Fibroblast of skin of abdomen (primary cell): ENCODE data around the gene ASPSCR1. TPM values are rescaled to one million over a fixed set of nuclear protein-coding genes. Genes with fewer than 3 reads are reported as not detected.

Source experiments
- DNase-seq: peaks from one replicate; pipeline ENCODE4 v3.0.0-alpha.2; 2013
- polyA plus RNA-seq, 2 experiments: library from polyadenylated mRNA; unstranded; fragments of 120-200 nt; gene quantifications; one replicate each; pipeline ENCODE4 v1.2.1, GENCODE V29; 2013; ENCODE audit not compliant: insufficient read length in 2 of 2

ASPSCR1 gene, protein sequence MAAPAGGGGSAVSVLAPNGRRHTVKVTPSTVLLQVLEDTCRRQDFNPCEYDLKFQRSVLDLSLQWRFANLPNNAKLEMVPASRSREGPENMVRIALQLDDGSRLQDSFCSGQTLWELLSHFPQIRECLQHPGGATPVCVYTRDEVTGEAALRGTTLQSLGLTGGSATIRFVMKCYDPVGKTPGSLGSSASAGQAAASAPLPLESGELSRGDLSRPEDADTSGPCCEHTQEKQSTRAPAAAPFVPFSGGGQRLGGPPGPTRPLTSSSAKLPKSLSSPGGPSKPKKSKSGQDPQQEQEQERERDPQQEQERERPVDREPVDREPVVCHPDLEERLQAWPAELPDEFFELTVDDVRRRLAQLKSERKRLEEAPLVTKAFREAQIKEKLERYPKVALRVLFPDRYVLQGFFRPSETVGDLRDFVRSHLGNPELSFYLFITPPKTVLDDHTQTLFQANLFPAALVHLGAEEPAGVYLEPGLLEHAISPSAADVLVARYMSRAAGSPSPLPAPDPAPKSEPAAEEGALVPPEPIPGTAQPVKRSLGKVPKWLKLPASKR
- polyA plus RNA-seq (2013, experiment 1 of 2; ENCODE audit: insufficient read length), result 27.0 TPM
- 32.1 TPM for polyA plus RNA-seq (2013, experiment 2 of 2; ENCODE audit: insufficient read length)

- peak; percentile 92 for DNase-seq
Observed at GRCh38 chr17:81977211-81977808, at the start of gene ASPSCR1. Gene ASPSCR1, plus strand, starts transcription at chr17:81977629. Its CDS starts 18 bp downstream, at chr17:81977647.

- peak; percentile 94 for DNase-seq
Observed at GRCh38 chr17:81927653-81928543, 49.5 kb upstream of the ASPSCR1 start, which contains the start of gene MAFG. Gene MAFG, minus strand, starts transcription at chr17:81927735. Its CDS starts 4,550 bp downstream, at chr17:81923185.

DNA sequence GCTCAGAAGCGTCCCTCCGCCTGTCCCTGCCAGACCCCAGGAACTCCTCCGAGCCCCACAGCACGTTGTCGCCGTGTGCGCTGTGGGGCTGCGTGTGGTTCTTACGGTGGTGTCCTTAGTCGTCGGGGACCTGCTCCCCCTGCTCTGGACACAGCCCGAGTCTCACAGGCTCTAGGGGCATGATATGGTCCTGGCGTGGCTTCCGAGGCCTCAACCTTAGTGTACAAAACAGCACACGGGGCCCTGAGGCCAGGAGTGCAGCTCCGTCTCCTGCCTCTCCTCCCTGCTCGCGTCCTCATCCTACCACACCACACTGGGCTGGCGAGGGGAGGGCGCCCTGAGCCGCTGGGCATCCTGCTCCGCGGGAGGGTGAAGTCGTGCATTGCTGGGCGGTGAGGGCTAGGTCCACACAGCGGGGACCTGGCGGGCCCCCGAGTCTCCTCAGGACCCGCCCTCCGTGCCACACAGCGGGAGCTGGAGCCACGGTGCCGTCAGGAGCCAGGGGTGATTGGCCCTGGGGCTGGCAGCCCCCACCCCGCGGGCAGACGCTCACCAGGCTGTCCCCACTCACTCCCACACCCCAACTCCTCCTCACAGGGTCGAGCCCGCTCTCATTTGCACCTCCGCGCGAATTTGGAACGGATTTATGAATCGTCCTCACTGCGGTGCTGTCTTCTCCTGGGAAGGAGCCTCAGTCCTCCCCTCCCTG lies 48.7 kb upstream of the ASPSCR1 start:
- DNase-seq, result no peak

- no peak for DNase-seq
Observed at GRCh38 chr17:81929253-81930141, 47.9 kb upstream of the ASPSCR1 start.

DNA sequence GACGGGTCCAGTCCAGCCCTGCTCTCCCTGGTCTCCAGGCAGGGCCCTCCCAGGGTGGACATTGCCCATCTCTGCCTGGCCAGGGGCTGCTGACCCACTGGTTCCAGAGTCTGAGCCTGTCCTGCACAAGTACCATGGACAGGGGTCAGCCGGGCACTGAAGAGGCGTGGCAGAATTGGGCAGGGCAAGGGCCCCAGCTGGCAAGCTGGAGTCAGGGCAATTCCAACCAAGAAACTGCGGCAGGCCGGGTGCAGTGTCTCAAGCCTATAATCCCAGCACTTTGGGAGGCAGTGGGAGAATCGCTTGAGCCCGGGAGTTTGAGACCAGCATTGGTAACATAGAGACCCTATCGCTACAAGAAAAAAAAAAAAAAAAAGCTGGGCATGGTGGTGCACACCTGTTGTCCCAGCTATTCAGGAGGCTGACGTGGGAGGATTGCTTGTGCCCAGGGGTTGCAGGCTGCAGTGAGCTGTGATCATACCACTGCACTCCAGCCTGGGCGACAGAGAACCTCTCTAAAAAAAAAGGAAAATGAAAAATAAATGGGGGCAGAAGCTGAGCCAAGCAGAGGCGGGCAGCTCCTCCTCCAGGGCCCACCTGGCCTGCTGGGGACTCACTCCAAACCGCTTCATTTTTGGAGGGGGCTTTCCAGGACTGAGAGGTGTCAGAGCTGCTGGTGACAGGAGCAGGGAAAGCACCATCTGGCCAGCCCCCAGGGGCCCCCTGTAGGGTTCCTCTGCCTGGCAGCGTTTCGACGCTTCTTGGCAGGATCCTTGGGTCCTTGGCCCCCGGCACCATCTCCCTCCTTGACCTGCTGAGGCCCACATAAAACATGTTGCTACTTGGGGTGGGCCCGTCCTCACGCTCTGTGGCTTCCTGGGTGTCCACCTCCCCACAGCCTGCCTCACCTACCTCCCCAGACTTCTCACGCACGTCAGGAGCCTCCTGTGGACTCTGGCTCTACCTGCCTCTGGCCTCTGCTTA lies 47.0 kb upstream of the ASPSCR1 start:
- no peak for DNase-seq

GRCh38 chr17:81931189-81931556 lies 46.3 kb upstream of the ASPSCR1 start:
- DNase-seq, result no peak

GRCh38 chr17:81931557-81932332 lies 45.7 kb upstream of the ASPSCR1 start:
- no peak for DNase-seq

DNA sequence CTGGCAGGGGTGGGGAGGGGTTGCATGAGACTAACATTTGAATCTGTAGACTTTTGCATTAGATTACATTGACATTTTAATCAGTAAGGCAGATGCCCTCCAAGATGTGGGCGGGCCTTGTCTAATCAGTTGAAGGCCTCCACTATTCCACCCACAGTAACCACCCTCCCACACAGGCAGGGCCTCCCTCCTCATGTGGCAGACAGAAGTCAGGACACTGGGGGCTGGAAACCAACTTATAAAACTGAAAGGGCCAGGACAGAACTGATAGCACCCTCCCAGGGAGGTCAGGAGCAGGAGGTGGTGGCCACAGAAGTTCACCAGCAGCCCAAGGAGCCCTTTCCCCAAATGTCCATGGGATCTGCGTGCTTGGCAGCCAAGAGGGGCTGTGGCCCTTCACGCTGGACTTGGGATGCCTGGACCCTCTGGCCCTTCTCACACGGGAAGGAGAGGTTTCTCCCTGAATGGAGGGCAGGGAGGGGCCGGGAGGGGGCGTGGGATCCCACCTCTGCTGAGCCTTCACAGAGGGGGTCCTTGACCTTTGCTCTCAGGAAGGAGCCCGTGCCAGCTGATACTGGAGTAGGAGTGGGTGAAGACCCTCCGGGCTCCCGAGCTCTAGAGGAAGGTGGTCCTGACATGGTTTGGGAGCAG lies 45.0 kb upstream of the ASPSCR1 start:
- no peak for DNase-seq

DNA sequence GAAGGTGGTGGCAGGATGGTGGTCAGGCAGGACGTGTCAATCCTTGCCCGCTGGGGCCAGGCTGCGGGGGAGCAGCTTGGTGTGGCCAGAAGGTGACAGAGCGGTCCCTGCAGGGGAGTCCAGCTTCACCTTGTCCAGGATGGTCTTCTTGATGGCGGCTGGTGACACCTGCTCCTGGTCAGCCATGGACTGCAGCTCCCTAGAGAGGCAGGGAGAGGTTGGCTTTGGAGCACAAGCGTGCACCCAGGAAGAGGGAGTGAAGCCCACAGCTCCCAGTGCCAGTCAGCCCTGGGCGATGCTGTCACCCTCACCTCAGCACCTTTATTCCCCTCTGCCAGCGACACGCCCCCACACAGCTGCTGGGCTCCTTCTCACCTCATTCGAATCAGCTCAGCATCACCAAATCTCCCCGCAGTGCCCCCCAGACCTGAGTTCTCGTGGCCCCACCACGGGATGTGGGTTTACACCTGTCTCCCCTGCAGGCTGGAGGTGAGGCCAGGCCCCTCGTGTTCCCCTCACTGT lies 44.2 kb upstream of the ASPSCR1 start:
- no peak for DNase-seq

- no peak for DNase-seq
Observed at GRCh38 chr17:81934098-81934757, 43.2 kb upstream of the ASPSCR1 start.

DNA sequence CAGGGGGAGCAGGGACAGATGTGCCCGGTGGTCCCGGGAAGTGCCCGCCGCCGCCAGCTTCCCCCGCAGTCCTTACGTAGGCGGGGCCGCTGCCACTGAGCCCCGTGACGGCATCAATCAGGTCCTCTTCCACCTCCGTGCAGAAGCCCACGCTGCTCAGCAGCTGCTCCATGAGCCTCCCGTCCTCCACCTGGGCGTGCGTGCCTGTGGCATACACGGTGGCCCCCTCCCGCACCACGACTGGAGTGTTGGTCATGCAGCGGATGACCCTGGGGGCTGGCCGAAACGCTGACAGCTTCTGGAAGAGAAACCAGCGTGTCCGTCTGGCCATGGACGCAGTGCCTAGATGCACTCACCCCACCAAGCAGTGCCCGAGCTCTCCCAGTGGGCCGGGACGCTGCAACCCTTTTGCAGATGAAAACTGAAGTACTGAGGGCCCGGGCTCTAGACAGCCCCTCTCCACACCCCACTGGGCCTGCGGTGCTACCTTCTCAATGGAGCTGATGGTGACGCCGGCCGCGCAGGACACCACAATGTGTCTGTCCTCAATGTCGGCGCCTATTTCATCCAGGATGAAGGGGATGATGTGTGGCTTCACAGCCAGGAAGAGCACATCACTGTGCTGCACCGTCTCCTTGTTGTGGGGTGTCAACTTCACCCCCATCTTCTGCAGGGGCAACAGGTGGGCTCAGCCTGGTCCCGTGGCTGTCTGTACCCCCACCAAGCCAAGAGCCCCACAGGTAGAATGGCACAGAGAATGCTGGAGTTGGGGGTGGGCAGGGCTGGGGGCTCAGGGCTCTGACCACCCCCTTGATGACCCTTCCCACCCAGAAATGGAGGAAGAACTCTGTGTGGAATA lies 42.4 kb upstream of the ASPSCR1 start:
- no peak for DNase-seq

DNA sequence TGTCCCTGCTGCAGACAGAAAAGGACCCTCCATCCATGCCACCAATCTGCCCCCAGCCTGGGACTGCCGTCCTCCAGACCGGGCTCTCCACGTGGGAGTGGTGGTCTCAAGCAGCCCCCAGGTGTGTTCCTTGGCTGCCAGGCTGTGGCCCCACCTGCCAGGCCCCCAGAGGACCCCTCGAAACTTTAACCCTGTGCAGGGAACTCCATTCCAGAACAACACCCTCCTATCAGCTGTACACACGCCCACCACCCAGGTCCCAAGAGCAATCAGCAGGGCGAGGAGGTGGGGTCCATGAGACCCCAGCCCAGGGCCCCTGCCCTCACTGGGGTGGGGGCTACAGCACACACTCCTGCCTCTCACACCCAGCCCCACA lies 41.7 kb upstream of the ASPSCR1 start:
- DNase-seq, result no peak

DNA sequence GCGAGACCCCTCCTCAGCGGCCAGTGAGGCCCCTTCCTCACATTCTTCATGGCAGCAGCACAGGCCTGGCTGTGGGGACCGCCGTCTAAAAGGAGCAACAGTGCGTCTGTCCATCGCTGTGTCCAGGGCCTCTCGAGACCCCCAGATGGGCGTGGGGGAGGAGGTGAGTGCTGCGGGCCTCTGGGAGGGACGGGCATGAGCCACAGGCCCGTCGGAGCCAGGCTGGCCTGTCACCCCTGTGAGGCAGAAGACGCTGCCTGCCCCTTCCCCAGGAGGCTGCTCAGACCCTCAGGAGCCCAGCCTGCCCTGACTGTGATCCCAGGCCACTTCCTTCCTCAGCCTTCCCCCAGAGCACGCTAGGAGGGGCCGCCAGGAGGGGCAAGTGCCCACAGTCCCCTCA lies 38.2 kb upstream of the ASPSCR1 start:
- no peak for DNase-seq

DNA sequence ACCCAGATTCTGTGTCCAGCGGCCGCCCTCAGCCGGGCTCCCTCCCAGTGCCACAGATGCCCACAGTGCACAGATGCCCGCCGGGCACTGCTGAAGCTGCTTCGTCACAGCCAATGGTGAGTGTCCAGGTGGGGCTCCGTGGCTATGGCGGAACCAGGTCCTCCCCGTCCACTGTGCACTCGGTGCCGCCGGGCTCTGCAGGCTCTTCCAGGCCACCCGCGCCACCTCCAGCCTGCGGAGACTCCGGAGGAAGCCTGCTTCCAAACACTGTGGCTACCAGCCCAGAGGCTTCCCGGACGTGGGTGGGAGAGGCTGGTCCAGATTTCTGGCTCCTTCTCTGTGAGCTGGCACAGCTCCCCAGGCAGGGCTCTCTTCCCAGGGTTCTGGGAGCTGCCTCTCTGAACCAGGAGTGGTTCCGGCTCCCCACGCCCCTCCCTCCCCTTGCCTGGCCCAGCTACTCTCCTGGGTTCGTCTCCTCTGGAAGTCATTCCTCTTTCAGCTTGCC lies 37.5 kb upstream of the ASPSCR1 start:
- no peak for DNase-seq

- no peak for DNase-seq
Observed at GRCh38 chr17:81940538-81941483, 36.6 kb upstream of the ASPSCR1 start.
